ENCODE data around the gene SLC66A2.
"Not testable (repeated sequence)": the region's sequence is repeated elsewhere in the genome, so short reads cannot be mapped to it uniquely, and the experiment has no call there.

The SLC66A2 gene

GRCh38 chr18:79866889-79867574 lies 84.4 kb downstream of the SLC66A2 start:
- peak; percentile 11 for DNase-seq (ENCODE audit: low spot score)

- DNase-seq (ENCODE audit: low spot score), result not testable (repeated sequence)
Measured at GRCh38 chr18:79865951-79866350, 85.5 kb downstream of the SLC66A2 start.

GRCh38 chr18:79864955-79865354 lies 86.5 kb downstream of the SLC66A2 start:
- not testable (repeated sequence) for DNase-seq (ENCODE audit: low spot score)

- no peak for DNase-seq (ENCODE audit: low spot score)
Measured at GRCh38 chr18:79864006-79864725, 87.3 kb downstream of the SLC66A2 start.

- no peak for DNase-seq (ENCODE audit: low spot score)
Measured at GRCh38 chr18:79863161-79864005, 88.1 kb downstream of the SLC66A2 start.

- no peak for DNase-seq (ENCODE audit: low spot score)
Measured at GRCh38 chr18:79862562-79862961, 88.9 kb downstream of the SLC66A2 start.

GRCh38 chr18:79861687-79862086 lies 89.8 kb downstream of the SLC66A2 start:
- DNase-seq (ENCODE audit: low spot score), result no peak

GRCh38 chr18:79859314-79859713 lies 92.1 kb downstream of the SLC66A2 start:
- DNase-seq (ENCODE audit: low spot score), result no peak

- no peak for DNase-seq (ENCODE audit: low spot score)
Measured at GRCh38 chr18:79857082-79857671, 94.3 kb downstream of the SLC66A2 start.

GRCh38 chr18:79856119-79857007 lies 95.1 kb downstream of the SLC66A2 start:
- DNase-seq (ENCODE audit: low spot score), result no peak

GRCh38 chr18:79855147-79855933 lies 96.1 kb downstream of the SLC66A2 start:
- no peak for DNase-seq (ENCODE audit: low spot score)

GRCh38 chr18:79853993-79854364 lies 97.5 kb downstream of the SLC66A2 start:
- no peak for DNase-seq (ENCODE audit: low spot score)

- DNase-seq (ENCODE audit: low spot score), result no peak
Measured at GRCh38 chr18:79853303-79853992, 98.0 kb downstream of the SLC66A2 start.

GRCh38 chr18:79852561-79853302 lies 98.7 kb downstream of the SLC66A2 start:
- no peak for DNase-seq (ENCODE audit: low spot score)
